Astrocyte of the spinal cord (primary cell): ENCODE measurements around the gene LPP.

Source experiments
- DNase-seq: peaks from one replicate; pipeline ENCODE4 v3.0.0; 2011; ENCODE audit warnings: low read depth, low spot score
- H3K4me3 ChIP-seq: 2 replicates; pipeline ENCODE4 v1.5.1; 2011; ENCODE audit warnings: low read depth, mild to moderate bottlenecking, low read length, moderate library complexity
- CTCF ChIP-seq: IDR thresholded peaks from 2 replicates; pipeline ENCODE4 v1.5.1; 2012; ENCODE audit warnings: low read depth, mild to moderate bottlenecking, low read length, inconsistent platforms
- in situ Hi-C: cut with HindIII; loops from 2 replicates; pipeline ENCODE4 v1.10.0; 2017; ENCODE audit warnings: low sequenced_read_pairs

The LPP gene

GRCh38 chr3:188524052-188524451 is 370.1 kb downstream of the LPP start:
- TF ChIP-seq CTCF = no peak
- peak; percentile 34 for DNase-seq
- no peak overlapping the region for H3K4me3 ChIP-seq
- in situ Hi-C loops = loop anchor here (25.0 kb wide), 1 partner anchor 787 kb away; the partner anchor contains the start of gene BCL6

- no peak for DNase-seq
- in situ Hi-C loops = no loop called here
- no peak overlapping the region for H3K4me3 ChIP-seq
- TF ChIP-seq CTCF = no peak
Measured at GRCh38 chr3:188526057-188526456, 372.1 kb downstream of the LPP start.

- in situ Hi-C loops = no loop called here
- no peak for DNase-seq
- no peak overlapping the region for H3K4me3 ChIP-seq
- no peak for TF ChIP-seq CTCF
Measured at GRCh38 chr3:188527389-188527788, 373.4 kb downstream of the LPP start.

- no peak overlapping the region for H3K4me3 ChIP-seq
- no peak for TF ChIP-seq CTCF
- no peak for DNase-seq
- in situ Hi-C loops = no loop called here
Measured at GRCh38 chr3:188528396-188528795, 374.4 kb downstream of the LPP start.

GRCh38 chr3:188529228-188529627 is 375.3 kb downstream of the LPP start:
- DNase-seq = no peak
- in situ Hi-C loops = no loop called here

GRCh38 chr3:188530226-188530625 is 376.3 kb downstream of the LPP start:
- in situ Hi-C loops = no loop called here
- no peak for TF ChIP-seq CTCF
- DNase-seq = no peak
- no peak overlapping the region for H3K4me3 ChIP-seq

More at GRCh38 chr3:188529228-188529627, 375.3 kb downstream of the LPP start:
- TF ChIP-seq CTCF = no peak
- H3K4me3 ChIP-seq = no peak overlapping the region

- TF ChIP-seq CTCF = no peak
- DNase-seq = peak; percentile 65
- H3K4me3 ChIP-seq = no peak overlapping the region
- in situ Hi-C loops = no loop called here
Measured at GRCh38 chr3:188531210-188531609, 377.3 kb downstream of the LPP start.
